DND-41 (cell line): ENCODE data around the gene ASRGL1.

Experiments used
- ATAC-seq: fragments of 200-7000 bp; cut with Tn5 transposase; 3 replicates; pipeline ENCODE4 v1.9.1; 2021; ENCODE audit warnings: low read depth; ENCODE audit not compliant: insufficient read depth
- DNase-seq: peaks from one replicate; pipeline ENCODE4 v3.0.0-alpha.2; 2020
- H2AFZ ChIP-seq: 2 replicates; pipeline ENCODE4 v1.6.0; 2012; ENCODE audit warnings: low read depth, low read length
- H3K27ac ChIP-seq: 2 replicates; pipeline ENCODE4 v1.5.1; 2012; ENCODE audit warnings: low read length, inconsistent platforms
- H3K27me3 ChIP-seq: fragments of 200-600 bp; sonication (generic); 2 replicates; pipeline ENCODE4 v1.6.0; 2012; ENCODE audit warnings: low read length, mild to moderate bottlenecking, inconsistent platforms; ENCODE audit not compliant: insufficient read depth, poor library complexity
- H3K36me3 ChIP-seq: 2 replicates; pipeline ENCODE4 v1.5.1; 2012; ENCODE audit warnings: low read length, inconsistent platforms; ENCODE audit not compliant: insufficient read depth
- H3K4me1 ChIP-seq: 2 replicates; pipeline ENCODE4 v1.5.1; 2012; ENCODE audit warnings: mild to moderate bottlenecking, low read length; ENCODE audit not compliant: insufficient read depth
- H3K4me2 ChIP-seq: 2 replicates; pipeline ENCODE4 v1.6.0; 2012; ENCODE audit warnings: mild to moderate bottlenecking, moderate library complexity, low read length, inconsistent platforms; ENCODE audit not compliant: insufficient read depth
- H3K4me3 ChIP-seq, 2 experiments: fragments of 200-600 bp in 1 of 2; shearing (Covaris generic) in 1 of 2; 2 replicates each; pipeline ENCODE4 v1.5.1; 2012 to 2016; ENCODE audit warnings: inconsistent platforms in 2 of 2, low read length in 2 of 2, mild to moderate bottlenecking in 2 of 2, low read depth in 1 of 2, moderate library complexity in 1 of 2
- H3K79me2 ChIP-seq: 2 replicates; pipeline ENCODE4 v1.6.0; 2012; ENCODE audit warnings: low read length, inconsistent platforms; ENCODE audit not compliant: insufficient read depth
- H3K9ac ChIP-seq: 2 replicates; pipeline ENCODE4 v1.6.0; 2012; ENCODE audit warnings: low read depth, mild to moderate bottlenecking, inconsistent platforms, low read length, moderate library complexity
- H3K9me3 ChIP-seq: 2 replicates; pipeline ENCODE4 v1.5.1; 2012; ENCODE audit warnings: low read length, moderate library complexity, mild to moderate bottlenecking, inconsistent platforms; ENCODE audit not compliant: insufficient read depth, severe bottlenecking
- H4K20me1 ChIP-seq: 2 replicates; pipeline ENCODE4 v1.6.0; 2012; ENCODE audit warnings: low read length; ENCODE audit not compliant: insufficient read depth
- CTCF ChIP-seq: IDR thresholded peaks from 2 replicates; pipeline ENCODE4 v1.5.1; 2012; ENCODE audit warnings: borderline replicate concordance, low read length, moderate library complexity, mild to moderate bottlenecking; ENCODE audit not compliant: poor library complexity, severe bottlenecking; ENCODE audit errors: extremely low read depth
- EZH2 ChIP-seq: IDR thresholded peaks from 3 replicates; pipeline ENCODE4 v1.6.1; 2012; ENCODE audit warnings: borderline replicate concordance, low read depth, mild to moderate bottlenecking, moderate library complexity, low read length, inconsistent platforms; ENCODE audit not compliant: severe bottlenecking

Gene ASRGL1

GRCh38 chr11:62433904-62434276, 96.6 kb downstream of the ASRGL1 start:
- no peak overlapping the region for H3K4me2 ChIP-seq
- ATAC-seq (no peak), DNase-seq (no peak)
- H3K79me2 ChIP-seq = no peaks in the 10 kb centered on the region
- H3K4me1 ChIP-seq = no peaks in the 10 kb centered on the region
- H3K9ac ChIP-seq = no peak overlapping the region
- no peak overlapping the region for H3K27ac ChIP-seq
- no peaks in the 10 kb centered on the region for H3K9me3 ChIP-seq
- H3K27me3 ChIP-seq = peaks cover 7% of the 10 kb centered on the region
- no peaks in the 10 kb centered on the region for H3K36me3 ChIP-seq
- H2AFZ ChIP-seq = no peak overlapping the region
- TF ChIP-seq CTCF = no peak
- no peak for TF ChIP-seq EZH2
- no peaks in the 10 kb centered on the region for H4K20me1 ChIP-seq
- no peak overlapping the region for H3K4me3 ChIP-seq

GRCh38 chr11:62435846-62436660, 98.8 kb downstream of the ASRGL1 start:
- peaks cover 7% of the 10 kb centered on the region for H3K27me3 ChIP-seq
- no peaks in the 10 kb centered on the region for H3K36me3 ChIP-seq
- DNase-seq = no peak
- no peak overlapping the region for H2AFZ ChIP-seq
- no peaks in the 10 kb centered on the region for H3K79me2 ChIP-seq
- H3K27ac ChIP-seq = no peak overlapping the region
- TF ChIP-seq EZH2 (no peak), CTCF (no peak)
- H4K20me1 ChIP-seq = no peaks in the 10 kb centered on the region
- no peaks in the 10 kb centered on the region for H3K9me3 ChIP-seq
- no peak for ATAC-seq
- H3K4me2 ChIP-seq = no peak overlapping the region
- H3K4me1 ChIP-seq = no peaks in the 10 kb centered on the region
- no peak overlapping the region for H3K4me3 ChIP-seq
- no peak overlapping the region for H3K9ac ChIP-seq

- ATAC-seq (no peak), DNase-seq (no peak)
- Histone ChIP-seq H3K79me2 (no peaks in the 10 kb centered on the region), H3K4me3 (no peak overlapping the region), H3K9ac (no peak overlapping the region), H3K27me3 (peaks cover 3% of the 10 kb centered on the region), H4K20me1 (no peaks in the 10 kb centered on the region), H3K27ac (no peak overlapping the region), H3K36me3 (no peaks in the 10 kb centered on the region), H3K4me1 (no peaks in the 10 kb centered on the region), H2AFZ (no peak overlapping the region), H3K4me2 (no peak overlapping the region), H3K9me3 (no peaks in the 10 kb centered on the region)
- TF ChIP-seq CTCF (no peak), EZH2 (no peak)
These were observed 100.4 kb downstream of the ASRGL1 start for GRCh38 chr11:62437616-62438015.
